ENCODE measurements around the gene NMD3.
"Not testable (repeated sequence)": the region's sequence is repeated elsewhere in the genome, so short reads cannot be mapped to it uniquely, and the experiment has no call there.

The NMD3 gene

DNA sequence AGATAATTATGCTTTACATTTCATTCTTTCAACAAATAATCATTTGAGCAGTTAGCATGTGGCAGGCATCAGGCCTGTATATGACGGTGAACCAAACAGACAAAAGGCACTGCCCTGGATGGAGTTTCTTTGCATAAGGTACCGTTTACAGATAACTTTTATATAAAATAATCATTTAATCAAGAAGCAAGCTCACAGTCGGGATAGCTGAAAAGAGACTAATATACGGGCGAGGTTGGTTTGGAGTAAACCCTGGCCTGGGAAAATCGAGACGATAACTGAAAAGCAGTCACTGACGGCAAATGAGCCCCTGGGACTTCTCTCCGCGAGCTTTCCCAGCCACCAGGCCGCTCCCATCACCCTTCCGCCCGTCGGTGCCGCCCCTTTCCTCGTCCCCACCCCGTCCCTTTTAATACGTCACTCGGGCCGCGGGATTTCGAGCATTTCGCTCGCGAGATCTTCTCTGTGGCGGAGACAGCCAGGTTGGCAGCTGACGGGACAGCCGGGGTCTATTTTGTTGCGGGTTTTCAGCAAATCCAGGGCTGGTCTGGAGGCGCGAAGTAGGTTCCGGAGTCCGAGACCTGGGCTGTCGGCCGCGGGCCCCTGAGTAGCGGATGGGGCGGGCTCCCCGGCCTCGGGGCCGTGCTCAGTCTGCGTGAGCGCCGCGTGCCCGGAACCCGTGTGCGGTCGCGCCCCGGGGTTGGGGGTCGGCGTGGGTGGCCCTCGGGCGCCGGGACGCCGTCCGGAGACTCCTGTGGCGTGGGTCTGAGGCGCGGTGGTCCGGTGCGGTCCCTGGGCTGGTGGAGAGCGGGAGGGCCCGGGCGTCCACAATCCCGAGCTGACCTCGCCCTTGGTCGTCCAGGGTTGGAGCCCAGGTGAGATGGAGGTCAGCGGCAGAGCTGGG lies at the start of gene NMD3:
Gene NMD3, plus strand, starts transcription at position 462 of the 904 bp plus-strand sequence. CDS start 703 bp downstream, outside the sequence.
- DNase-seq = peak; percentile 87

DNA sequence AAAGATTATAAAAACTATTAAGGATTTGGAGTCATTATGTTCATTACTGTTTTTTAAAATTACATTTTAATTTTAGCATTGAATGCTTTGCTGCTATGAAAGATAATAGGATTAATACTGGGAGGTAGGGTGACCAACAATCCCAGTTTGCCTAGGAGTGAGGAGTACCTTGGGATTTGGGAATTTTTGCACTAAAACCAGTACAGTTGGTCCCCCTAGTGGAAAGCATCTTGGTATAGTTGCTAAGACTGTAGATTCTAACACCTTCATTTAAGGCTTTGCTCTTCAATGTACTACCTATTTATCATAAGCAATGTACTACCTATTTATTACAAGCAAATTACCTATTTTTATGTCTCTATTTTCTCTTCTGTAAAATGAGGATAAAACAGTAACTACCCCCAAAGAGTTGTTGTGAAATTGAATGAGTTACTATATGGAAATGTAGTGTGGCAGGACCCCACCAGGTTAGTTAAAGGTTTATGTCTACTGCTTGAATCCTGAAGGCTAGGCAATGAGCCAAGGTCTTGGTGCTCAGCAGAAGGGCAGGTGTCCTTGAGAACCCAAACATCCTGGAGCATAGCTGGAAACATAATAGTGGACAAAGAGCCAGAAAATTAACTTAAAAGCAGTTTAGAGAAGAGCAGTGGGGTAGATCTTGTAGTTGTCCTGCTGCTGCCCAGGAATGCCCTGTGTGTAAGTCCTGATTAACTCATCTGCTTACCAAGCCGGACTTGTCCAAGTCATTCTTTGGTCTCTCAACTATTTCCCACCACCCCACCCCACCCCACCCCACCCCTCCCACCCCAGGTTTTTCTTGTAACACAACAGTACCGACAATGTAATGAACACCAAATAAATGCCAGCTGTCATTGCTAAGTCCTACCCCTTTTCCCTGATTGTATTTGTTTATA lies 49.2 kb upstream of the NMD3 start:
- no peak for DNase-seq

DNA sequence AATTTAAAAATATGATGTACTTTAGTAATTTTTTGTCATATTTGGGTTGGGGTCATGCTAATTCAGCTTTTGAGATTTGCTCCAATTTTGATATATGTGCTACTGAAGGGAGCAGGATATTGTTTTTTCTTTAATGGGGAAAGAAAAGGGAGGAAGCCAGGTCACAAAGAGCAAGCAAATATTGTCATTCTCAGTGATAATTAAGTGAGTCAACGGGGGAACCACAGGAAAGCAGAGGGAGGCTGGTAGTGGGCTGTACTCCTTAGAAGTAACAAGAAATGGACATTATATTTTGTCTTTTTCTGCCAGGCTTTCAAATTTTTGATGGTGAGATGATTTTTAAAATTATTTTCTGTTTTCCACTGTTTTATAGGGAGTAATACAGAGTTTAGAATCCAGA lies 45.6 kb upstream of the NMD3 start:
- no peak for DNase-seq

DNA sequence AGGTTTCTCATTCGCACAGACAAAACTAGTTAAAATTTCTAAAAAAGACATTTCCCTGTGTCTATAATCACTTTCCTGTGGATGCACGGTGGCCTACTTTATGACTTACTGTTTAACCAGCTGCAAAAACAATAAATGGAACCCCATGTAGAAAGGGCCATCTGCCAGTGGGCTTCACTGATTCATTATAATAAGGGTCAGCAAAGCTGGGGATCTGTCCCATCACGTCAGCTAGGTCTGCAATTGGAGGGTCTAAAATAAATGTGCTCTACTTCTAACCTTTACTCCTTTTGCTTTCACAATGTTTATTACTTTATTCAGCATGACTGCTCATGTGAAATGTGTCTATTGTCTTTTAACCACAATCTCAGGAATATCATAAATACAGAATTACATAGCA lies 43.1 kb upstream of the NMD3 start:
- DNase-seq = no peak

DNA sequence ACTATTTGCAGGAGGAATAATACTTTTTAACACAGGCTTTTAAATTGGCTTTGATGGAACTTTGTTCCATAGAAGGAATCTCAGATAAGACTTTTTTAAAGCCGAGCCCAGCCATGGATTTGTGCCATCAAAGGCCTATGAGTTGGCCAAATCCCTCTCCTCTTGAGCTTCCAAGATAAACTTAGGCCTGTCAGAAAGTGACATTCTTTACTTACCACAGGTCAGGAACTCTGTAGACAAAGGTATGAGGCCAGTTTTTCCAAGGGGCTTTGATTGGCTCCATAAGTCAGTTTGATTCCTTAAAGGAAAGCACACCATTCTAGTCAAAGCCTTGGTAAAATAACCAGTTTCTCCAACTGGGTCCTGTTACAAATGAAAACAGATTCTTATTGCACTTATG lies 39.7 kb upstream of the NMD3 start:
- not testable (repeated sequence) for DNase-seq

DNA sequence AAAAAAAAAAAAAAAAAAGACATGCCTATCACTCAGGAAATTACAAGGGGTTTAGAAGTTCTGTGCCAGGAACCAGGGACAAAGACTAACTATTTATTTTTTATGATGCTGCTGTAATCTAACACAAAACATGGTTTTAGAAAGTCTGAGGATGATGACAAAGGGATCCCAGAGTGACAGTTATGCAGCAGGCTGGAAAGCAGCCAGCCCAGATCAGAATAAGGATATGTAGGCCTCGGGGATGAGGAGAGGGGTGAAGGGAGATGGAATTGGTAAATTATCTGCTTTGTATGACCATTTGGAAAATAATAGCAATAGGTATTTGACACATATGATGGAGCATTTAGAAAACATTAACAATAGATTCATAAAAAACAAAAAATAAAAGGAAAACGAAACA lies 34.1 kb upstream of the NMD3 start:
- DNase-seq = no peak

DNA sequence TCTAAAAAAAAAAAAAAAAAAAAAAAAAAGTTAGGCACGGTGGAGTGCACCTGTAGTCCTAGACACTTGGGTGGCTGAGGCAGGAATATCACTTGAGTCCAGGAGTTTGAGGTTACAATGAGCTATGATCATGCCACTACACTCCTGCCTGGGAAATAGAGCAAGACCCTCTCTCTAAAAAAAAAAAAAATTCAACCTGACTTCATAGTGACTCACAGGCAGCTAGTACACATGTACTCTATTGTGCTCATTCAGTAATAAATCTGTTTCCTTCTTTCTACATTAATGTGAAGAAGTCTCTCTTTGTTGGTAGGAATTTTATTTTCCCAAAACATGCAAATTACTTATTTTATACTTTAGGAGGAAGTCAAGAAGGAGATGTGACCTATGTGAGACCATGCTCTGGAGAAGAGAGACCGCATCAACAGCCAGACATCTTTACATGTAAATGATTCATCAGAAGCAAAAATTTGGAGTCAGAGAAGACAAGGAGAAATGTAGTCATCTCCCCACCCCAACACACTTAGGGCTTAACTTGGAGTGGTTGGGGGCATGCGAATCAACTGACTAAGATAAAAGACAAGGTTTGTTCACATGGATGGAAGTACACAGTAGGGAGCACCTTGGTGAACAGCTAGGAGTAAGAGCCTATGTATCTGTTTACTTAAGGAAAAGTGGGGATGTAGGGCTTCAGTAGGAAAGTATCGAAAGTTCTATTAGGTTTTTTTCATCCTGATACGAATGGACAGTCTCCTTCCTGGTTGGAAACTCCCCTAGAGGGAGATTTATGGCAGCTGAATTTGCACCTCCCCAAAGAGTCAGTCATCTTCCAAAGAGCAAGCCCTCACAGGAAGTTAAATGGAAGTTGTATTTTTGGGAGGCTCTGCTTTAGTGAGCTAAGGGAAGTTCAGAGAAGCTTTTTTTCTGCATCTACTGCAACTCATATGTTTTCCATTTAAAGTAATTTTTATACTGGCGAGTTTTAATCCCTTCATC lies 23.0 kb upstream of the NMD3 start:
- no peak for DNase-seq

DNA sequence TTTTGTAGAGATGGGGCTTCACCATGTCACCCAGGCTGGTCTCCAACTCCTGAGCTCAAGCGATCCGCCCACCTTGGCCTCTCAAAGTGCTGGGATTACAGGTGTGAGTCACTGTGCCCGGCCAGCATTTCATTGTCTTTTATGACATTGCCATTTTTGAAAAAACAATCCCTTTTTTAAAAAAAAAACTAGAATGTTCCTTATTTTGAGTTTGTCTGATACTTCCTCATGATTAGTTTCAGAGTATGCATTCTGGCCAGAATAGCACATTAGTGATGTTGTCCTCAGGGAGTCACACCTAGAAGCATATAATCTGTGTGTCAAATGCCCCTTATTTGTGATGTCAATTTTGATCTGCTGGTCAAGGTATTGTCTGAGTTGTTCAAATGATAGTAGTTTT lies 21.2 kb upstream of the NMD3 start:
- no peak for DNase-seq

DNA sequence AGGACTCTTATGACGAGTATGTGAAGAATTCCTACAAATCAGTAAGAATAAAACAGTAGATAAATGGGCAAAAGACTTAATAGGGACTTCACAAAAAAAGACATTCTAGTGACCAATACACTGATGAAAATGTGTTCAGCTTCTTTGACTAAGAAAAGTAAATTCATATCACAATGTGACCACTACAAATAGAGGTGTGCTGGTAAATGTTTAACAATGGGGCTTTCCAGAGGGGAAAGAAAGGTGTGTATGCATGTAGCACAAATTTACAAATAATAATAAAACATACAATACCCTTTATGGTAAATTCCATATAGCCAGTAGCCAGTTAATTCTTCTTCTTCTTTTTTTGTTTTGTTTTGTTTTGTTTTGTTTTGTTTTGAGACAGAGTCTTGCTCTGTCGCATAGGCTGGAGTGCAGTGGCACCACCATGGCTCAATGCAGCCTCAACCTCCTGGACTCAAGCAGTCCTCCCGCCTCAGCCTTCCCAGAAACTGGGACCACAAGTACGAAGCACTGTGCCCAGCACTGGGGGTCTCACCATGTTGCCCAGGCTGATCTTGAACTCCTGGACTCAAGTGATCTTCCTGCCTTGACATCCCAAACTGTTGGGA lies 17.5 kb upstream of the NMD3 start:
- DNase-seq = no peak

DNA sequence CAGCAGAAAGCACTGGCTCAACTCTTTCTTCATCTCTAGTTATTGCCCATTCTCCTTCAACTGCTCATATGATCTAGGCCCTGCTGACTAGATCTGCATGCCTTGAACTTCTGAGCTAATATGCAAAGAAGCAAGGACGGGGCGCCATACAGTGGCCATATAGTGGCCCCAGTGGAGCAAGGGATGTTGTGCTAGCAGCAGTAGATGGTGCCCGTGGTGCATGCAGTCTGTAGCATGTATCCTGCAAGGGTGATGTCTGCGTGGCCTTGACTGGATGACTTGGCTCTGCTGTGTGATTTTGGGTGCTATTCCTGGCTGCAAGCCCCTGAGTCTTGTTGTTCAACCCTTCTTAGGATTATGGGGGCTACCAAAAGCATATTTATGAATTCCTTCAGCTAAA lies 12.2 kb upstream of the NMD3 start:
- DNase-seq = no peak

DNA sequence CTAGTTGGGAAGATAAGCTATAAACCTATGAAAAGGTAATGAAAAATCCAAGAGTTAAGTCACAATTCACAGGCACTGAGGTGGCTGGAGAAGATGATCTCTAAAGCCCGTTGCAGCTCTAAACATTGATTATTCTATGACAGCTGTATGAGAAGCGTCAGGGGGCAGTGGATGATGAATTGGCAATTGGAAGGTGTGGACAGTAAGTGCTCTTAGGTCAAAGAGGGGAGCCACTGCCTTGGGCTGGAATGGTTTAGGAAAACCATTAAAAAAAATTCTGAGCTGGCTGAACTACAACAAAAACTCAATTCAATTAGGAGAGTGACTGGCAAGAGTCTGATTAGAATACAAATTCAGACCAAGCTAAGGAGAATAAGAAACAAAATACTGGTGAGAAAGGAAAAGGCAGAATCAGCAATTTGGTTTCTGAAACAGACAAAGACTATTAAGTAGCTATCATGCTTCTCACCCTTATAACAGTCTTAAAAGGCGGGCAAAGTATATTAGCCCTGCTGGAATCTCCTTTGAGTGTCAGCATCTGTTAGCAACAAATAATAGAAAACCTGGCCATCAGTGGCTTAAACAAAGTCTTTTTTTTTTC lies 8.8 kb upstream of the NMD3 start:
- DNase-seq = no peak

DNA sequence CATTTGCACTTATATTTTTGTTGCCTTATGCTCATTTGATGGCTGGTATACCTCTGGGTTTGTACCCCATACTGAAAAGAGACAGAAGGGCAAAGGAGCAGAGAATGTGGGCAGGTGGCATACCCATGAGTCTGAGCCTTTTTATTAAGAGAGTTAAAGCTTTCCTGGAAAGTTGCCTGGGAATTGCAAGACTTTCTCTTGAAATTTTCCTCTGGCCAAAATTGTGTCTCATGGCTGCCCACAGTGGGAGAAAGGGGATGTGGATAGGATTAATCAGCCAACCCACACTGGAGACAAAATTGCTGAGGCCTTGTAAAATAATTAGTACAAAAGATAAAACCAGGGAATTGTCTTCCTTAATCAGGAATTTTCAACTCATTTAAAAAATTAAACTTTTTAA lies 8.2 kb upstream of the NMD3 start:
- DNase-seq = no peak

DNA sequence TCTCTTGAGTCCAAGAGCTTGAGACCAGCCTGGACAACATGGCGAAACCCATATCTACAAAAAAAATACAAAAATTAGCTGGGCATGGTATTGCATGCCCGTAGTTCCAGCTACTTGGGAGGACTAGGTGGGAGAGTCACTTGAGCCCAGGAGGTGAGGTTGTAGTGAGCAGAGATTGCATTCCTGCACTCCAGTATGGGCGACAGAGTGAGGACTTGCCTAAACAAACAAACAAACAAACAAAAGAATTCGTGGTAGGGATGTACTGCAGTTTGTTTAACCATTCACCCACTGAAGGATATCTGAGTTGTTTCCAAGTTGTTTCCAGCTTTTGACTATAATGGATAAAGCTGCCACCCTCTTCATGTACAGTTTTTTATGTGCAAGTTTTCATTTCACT lies 7.5 kb upstream of the NMD3 start:
- no peak for DNase-seq

DNA sequence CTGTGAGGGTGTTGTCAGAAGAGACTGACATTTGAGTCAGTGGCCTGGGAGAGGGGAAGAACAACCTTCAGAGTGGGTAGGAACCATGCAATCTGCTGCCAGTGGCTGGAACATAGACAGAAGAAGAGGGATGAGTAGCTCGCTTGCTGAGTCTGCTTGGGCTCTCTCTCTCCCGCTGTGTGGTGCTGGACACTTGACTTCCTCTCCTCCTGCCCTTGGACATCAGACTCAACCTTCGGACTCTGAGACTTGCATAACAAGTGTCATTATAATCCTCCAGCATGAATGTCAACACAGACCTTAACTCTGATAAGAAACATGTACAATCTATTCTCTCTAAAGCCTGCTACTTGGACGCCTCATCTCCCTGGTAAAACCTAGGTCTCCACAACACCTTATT lies 5.9 kb upstream of the NMD3 start:
- DNase-seq = no peak

DNA sequence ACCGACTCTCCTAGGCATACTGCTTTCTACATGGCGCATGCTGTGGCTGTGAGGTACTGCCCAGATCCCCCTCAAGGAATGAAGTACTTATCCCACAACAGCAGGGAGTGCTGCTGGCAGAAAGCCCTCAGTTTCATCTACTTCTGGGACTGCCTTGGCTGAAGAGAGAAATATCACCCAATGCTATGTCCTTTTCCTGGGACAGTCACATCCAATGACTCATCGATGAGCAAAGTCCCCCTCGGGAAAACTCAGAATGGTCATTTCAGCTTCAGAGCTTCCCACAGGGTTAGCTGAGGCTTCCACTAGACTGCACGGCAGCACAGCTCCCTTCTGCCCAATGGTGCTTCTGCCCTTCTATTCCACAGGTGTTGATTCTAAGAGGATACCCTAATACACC lies 3.6 kb upstream of the NMD3 start:
- no peak for DNase-seq

DNA sequence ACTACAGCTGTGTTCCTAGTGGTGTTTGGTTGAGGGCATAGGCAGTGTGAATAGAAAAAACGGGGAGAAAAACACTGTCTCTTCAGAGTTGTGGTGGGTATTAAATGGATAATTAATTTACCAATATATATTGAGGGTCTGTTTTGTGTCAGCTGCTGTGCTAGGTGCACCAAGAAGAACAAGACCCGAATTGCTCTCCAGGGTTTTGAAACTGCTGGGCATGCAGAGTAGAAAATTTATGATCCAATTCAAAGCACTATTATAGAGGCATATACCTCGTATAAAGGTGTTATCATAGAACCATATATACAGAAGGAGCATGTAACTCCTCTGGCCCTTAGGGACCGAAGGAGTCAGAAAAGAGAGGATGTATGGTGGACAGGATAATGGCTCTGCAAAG lies 1.6 kb upstream of the NMD3 start:
- no peak for DNase-seq

DNA sequence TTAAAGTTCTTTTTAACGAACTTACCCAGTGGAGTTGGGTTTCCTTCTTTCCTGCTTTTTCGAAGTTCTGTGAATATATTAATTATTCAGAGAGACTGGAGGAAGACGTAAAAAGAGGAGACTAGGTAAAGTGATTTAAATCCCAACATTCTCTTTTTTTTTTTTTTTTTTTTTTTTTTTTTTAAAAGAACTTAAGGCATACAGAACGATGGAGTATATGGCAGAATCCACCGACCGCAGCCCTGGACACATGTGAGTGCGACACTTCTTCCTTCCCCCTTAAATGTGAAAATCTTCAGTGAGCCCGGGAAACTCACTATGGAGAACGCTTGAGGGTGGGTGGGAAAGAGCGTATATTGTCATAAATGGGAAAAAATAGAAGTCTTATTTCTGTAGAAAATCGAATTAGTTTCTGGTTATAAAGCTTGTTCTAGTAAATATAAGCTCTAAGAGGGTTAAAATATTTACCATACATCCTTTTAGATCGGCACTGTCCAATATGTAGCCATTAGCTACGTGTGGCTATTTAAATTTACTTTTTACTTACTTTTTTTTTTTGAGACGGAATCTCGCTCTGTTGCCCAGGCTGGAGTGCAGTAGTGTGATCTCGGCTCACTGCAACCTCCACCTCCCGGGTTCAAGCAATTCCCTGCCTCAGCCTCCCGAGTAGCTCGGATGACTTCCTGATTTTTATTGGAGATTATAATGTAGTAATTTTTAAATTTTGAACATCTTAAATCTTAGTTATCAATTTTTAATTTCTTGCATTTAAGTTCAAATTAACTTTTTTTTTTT lies 892 bp downstream of the NMD3 start:
- no peak for DNase-seq

DNA sequence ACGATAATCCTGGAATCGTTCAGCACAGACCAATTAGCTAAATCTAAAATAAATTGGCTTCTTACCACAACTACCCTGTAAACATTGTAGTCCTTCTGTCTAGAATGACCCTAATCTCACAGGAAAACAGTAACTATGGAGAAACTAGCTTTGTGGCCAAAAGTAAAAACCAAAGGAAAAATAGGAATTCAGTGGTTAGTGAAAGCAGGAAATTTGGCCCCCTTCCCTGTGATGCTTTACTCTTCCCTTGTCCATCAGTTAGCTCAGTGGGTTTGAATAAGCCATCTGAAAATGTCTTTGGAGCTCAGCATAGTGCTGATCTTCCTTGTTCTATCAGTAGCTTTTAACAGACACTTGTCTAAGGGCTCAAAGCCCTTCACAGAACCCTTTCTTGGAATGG lies 1.6 kb downstream of the NMD3 start:
- DNase-seq = no peak

DNA sequence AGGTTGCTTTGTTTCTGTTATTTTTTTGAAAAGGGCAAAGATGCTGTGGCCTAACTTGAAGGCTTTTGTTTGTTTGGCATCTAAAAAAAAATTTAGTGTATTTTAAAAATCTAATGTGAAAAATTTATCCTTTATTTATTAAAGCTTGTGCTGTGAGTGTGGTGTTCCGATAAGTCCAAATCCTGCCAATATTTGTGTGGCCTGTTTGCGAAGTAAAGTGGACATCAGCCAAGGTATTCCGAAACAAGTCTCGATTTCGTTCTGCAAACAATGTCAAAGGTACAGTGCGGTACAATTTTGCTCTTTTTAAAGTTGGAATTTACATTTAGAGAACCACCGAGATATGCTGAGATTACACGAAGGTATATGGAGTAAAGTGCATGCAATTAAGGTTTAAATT lies 3.7 kb downstream of the NMD3 start:
- DNase-seq = no peak

DNA sequence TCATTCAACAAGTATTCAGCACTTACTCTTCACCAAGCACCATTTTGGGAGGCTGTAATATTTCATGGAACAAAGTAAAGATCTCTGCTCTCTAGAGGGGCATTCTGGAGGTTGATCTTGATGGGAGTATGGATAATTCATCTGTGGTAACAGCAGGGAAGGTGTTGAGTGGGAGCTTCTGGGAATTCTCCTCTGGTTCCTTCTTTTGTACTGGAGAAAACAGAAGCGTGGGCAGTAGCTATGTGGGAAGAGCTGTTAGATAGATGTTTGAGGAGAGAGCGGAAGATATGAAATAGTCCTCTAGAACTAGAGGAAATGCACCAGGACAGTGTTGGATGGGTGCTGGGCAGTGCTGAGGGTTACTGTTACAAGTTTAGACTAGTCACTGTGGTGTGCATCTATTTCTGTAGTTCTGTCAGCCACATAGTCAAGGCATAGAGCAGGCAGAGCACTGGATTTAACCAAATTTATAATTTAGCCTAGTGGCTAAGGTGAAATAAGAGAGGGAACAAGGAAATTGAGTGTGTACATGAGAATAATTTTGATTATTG lies 9.6 kb downstream of the NMD3 start:
- DNase-seq = no peak

DNA sequence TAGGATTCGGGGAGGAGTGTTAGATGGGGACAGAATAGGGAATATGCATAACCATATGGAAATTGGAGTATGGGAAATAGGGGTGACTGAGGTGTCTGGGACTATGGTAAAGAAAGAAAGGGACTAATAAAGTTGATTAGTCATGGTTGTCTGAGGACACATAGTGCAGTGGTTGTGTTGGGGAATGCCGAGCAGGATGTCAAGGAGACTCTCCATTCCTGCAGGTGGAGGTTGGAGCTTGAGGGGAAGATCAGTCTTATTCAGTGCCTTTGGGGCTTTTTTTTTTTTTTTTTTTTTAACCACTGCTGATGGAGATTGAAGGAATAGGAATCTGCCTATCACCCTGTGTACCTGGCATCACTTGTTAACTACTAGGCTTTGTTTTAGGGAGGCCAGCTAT lies 10.8 kb downstream of the NMD3 start:
- DNase-seq = no peak
